Sigmoid colon (tissue), 3 donors: Measurements from ENCODE around the gene RASSF4.

Experiments
- POLR2A ChIP-seq, 2 donors: fragments of 450-650 bp; IDR thresholded peaks; one replicate each; pipeline ENCODE4 v1.6.1; 2016; ENCODE audit warnings: antibody characterized with exemption in 2 of 2, mild to moderate bottlenecking in 2 of 2, moderate library complexity in 2 of 2
- TF ChIP-seq, protein P1 (sequence below), 4 experiments: fragments of 450-650 bp in 3 of 4; fragments of 200-600 bp in 1 of 4; IDR thresholded peaks; one replicate each; pipeline ENCODE4 v1.5.1; 2016 to 2019; ENCODE audit warnings: antibody characterized with exemption in 4 of 4, mild to moderate bottlenecking in 3 of 4, moderate library complexity in 2 of 4

DNA sequence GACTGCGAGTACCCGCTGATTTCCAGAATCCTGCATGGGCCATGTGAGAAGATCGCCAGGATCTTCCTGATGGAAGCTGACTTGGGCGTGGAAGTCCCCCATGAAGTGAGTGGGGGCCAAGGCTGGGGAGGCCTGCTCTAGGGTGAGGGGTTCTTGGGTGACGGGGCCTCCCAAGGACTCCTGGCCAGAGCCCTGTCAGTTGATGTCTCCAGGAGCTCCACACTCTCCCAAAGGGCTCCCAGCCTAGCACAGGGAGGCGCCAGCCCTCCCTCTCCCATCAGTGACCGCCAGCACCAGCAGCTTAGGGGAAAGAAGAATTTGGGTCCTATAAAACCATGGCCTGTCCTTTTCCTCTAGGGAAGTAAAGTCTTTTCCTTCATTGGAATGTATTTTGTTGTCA, 31.4 kb downstream of the RASSF4 start:
- TF ChIP-seq, protein P1, sequence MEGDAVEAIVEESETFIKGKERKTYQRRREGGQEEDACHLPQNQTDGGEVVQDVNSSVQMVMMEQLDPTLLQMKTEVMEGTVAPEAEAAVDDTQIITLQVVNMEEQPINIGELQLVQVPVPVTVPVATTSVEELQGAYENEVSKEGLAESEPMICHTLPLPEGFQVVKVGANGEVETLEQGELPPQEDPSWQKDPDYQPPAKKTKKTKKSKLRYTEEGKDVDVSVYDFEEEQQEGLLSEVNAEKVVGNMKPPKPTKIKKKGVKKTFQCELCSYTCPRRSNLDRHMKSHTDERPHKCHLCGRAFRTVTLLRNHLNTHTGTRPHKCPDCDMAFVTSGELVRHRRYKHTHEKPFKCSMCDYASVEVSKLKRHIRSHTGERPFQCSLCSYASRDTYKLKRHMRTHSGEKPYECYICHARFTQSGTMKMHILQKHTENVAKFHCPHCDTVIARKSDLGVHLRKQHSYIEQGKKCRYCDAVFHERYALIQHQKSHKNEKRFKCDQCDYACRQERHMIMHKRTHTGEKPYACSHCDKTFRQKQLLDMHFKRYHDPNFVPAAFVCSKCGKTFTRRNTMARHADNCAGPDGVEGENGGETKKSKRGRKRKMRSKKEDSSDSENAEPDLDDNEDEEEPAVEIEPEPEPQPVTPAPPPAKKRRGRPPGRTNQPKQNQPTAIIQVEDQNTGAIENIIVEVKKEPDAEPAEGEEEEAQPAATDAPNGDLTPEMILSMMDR (IDR thresholded peaks at IDR 0.05), result no peak
- no peak for TF ChIP-seq POLR2A (IDR thresholded peaks at IDR 0.05)
